PC-9 (cell line): ENCODE data around the gene NCKAP1.

ENCODE experiments used
- EZH2 ChIP-seq: fragments of 200-600 bp; sonication (generic); IDR thresholded peaks from 2 replicates; pipeline ENCODE4 v1.8.0; 2017; ENCODE audit warnings: antibody characterized with exemption, low read depth
- TF ChIP-seq, protein P1 (sequence below): fragments of 200-600 bp; sonication (generic); conservative IDR thresholded peaks from 2 replicates; pipeline ENCODE4 v1.6.1; 2017; ENCODE audit warnings: mixed run types, antibody characterized with exemption, mild to moderate bottlenecking, moderate library complexity

DNA sequence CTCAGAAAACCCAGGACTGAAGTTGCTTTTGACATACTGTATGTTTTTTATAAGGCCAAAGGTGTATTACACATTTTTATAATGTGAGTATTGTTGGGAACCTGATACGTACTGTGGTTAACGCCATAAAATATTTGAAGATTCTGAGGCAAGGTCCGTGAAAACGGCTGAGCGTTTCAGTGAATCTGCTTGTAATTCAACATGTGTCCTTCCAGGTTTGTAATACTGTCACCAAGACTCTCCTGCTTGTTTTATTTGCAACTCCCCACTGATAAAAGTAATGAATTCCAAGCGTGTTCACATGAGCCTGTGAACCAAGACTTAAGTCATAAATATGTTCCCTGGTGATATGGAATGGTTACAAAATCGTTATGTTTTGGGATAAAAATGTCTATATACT is 148.0 kb downstream of the NCKAP1 start:
- TF ChIP-seq, protein P1, sequence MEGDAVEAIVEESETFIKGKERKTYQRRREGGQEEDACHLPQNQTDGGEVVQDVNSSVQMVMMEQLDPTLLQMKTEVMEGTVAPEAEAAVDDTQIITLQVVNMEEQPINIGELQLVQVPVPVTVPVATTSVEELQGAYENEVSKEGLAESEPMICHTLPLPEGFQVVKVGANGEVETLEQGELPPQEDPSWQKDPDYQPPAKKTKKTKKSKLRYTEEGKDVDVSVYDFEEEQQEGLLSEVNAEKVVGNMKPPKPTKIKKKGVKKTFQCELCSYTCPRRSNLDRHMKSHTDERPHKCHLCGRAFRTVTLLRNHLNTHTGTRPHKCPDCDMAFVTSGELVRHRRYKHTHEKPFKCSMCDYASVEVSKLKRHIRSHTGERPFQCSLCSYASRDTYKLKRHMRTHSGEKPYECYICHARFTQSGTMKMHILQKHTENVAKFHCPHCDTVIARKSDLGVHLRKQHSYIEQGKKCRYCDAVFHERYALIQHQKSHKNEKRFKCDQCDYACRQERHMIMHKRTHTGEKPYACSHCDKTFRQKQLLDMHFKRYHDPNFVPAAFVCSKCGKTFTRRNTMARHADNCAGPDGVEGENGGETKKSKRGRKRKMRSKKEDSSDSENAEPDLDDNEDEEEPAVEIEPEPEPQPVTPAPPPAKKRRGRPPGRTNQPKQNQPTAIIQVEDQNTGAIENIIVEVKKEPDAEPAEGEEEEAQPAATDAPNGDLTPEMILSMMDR: no peak
- no peak for TF ChIP-seq EZH2
